GM21515 (cell line): ENCODE measurements around the gene APPL2.

Source experiments
- ATAC-seq: cut with Tn5 transposase; IDR thresholded peaks from one replicate; pipeline ENCODE4 v1.9.1; 2021; ENCODE audit not compliant: unreplicated experiment

The APPL2 gene

GRCh38 chr12:105223352-105223845 is 12.6 kb downstream of the APPL2 start:
- ATAC-seq, result no peak

- no peak for ATAC-seq
Measured at GRCh38 chr12:105222726-105223351, 13.1 kb downstream of the APPL2 start.

GRCh38 chr12:105222284-105222655 is 13.7 kb downstream of the APPL2 start:
- no peak for ATAC-seq

- no peak for ATAC-seq
Measured at GRCh38 chr12:105221583-105222283, 14.2 kb downstream of the APPL2 start.

GRCh38 chr12:105220929-105221290 is 15.1 kb downstream of the APPL2 start:
- no peak for ATAC-seq

- no peak for ATAC-seq
Measured at GRCh38 chr12:105220150-105220928, 15.6 kb downstream of the APPL2 start.

- no peak for ATAC-seq
Measured at GRCh38 chr12:105219261-105220028, 16.5 kb downstream of the APPL2 start.

- ATAC-seq, result no peak
Measured at GRCh38 chr12:105218434-105218833, 17.5 kb downstream of the APPL2 start.

- no peak for ATAC-seq
Measured at GRCh38 chr12:105214670-105215375, 21.2 kb downstream of the APPL2 start.

- no peak for ATAC-seq
Measured at GRCh38 chr12:105214148-105214547, 21.8 kb downstream of the APPL2 start.

- no peak for ATAC-seq
Measured at GRCh38 chr12:105212438-105212837, 23.5 kb downstream of the APPL2 start.

GRCh38 chr12:105209091-105209490 is 26.9 kb downstream of the APPL2 start:
- ATAC-seq, result no peak

GRCh38 chr12:105206686-105207374 is 29.1 kb downstream of the APPL2 start:
- ATAC-seq, result no peak

GRCh38 chr12:105205322-105206048 is 30.5 kb downstream of the APPL2 start:
- ATAC-seq, result no peak

- no peak for ATAC-seq
Measured at GRCh38 chr12:105204916-105205315, 31.1 kb downstream of the APPL2 start.

- ATAC-seq, result no peak
Measured at GRCh38 chr12:105204127-105204526, 31.8 kb downstream of the APPL2 start.

GRCh38 chr12:105202202-105202601 is 33.8 kb downstream of the APPL2 start:
- ATAC-seq, result no peak

GRCh38 chr12:105201299-105201698 is 34.7 kb downstream of the APPL2 start:
- ATAC-seq, result no peak

- no peak for ATAC-seq
Measured at GRCh38 chr12:105200385-105200784, 35.6 kb downstream of the APPL2 start.
